Neuronal stem cell (in vitro differentiated cells): ENCODE data around the gene SFXN2.

Experiments
- DNase-seq: peaks from one replicate; pipeline ENCODE4 v3.0.0-alpha.2; 2013; ENCODE audit warnings: low spot score
- H2AFZ ChIP-seq: one replicate; pipeline ENCODE4 v1.6.1; 2013; ENCODE audit warnings: mild to moderate bottlenecking, low read length, inconsistent platforms
- H2AK5ac ChIP-seq: 2 replicates; pipeline ENCODE4 v1.6.1; 2013; ENCODE audit warnings: low read depth, mild to moderate bottlenecking, inconsistent platforms, low read length, moderate library complexity, mixed read lengths
- H2BK120ac ChIP-seq: 2 replicates; pipeline ENCODE4 v1.6.1; 2013; ENCODE audit warnings: low read depth, mild to moderate bottlenecking, inconsistent platforms, low read length, moderate library complexity, mixed read lengths
- H2BK12ac ChIP-seq: one replicate; pipeline ENCODE4 v1.6.1; 2013; ENCODE audit warnings: low read length, inconsistent platforms
- H2BK15ac ChIP-seq: 2 replicates; pipeline ENCODE4 v1.6.1; 2013; ENCODE audit warnings: mild to moderate bottlenecking, low read length, inconsistent platforms, mixed read lengths
- H2BK5ac ChIP-seq: one replicate; pipeline ENCODE4 v1.6.1; 2013; ENCODE audit warnings: inconsistent platforms, mild to moderate bottlenecking, low read length, moderate library complexity
- H3K14ac ChIP-seq: one replicate; pipeline ENCODE4 v1.6.1; 2013; ENCODE audit warnings: low read length, inconsistent platforms
- H3K18ac ChIP-seq: 2 replicates; pipeline ENCODE4 v1.6.1; 2013; ENCODE audit warnings: low read length, inconsistent platforms
- H3K23ac ChIP-seq: 2 replicates; pipeline ENCODE4 v1.6.1; 2013; ENCODE audit warnings: low read depth, mild to moderate bottlenecking, mixed read lengths, low read length, inconsistent platforms; ENCODE audit not compliant: poor library complexity
- H3K27ac ChIP-seq: replicated peaks from 3 replicates; pipeline ENCODE4 v1.5.1; 2013; ENCODE audit warnings: low read length, inconsistent platforms
- H3K27me3 ChIP-seq, 3 experiments: 2 replicates each; pipeline ENCODE4 v1.6.1; 2013; ENCODE audit warnings: low read length in 3 of 3, mild to moderate bottlenecking in 2 of 3, inconsistent platforms in 1 of 3, low read depth in 1 of 3, mixed read lengths in 1 of 3, moderate library complexity in 1 of 3; ENCODE audit not compliant: control insufficient read depth in 3 of 3, insufficient read depth in 3 of 3
- H3K36me3 ChIP-seq, 2 donors: replicated peaks in 1 of 2; 2 replicates each; pipeline ENCODE4 v1.6.1; 2013; ENCODE audit warnings: low read length in 2 of 2; ENCODE audit not compliant: control insufficient read depth in 2 of 2, insufficient read depth in 2 of 2
- H3K4ac ChIP-seq: 2 replicates; pipeline ENCODE4 v1.6.1; 2013; ENCODE audit warnings: inconsistent platforms, mild to moderate bottlenecking, low read length, moderate library complexity
- H3K4me1 ChIP-seq, 2 donors: 1 replicate in 1 of 2; 2 replicates in 1 of 2; pipeline ENCODE4 v1.6.1; 2013; ENCODE audit warnings: low read length in 2 of 2, low read depth in 1 of 2; ENCODE audit not compliant: control insufficient read depth in 2 of 2, insufficient read depth in 1 of 2
- H3K4me2 ChIP-seq: one replicate; pipeline ENCODE4 v1.6.1; 2013; ENCODE audit warnings: mild to moderate bottlenecking, low read length, inconsistent platforms; ENCODE audit not compliant: insufficient read depth, poor library complexity, severe bottlenecking
- H3K4me3 ChIP-seq, 2 donors: 2 replicates each; pipeline ENCODE4 v1.5.1; 2013; ENCODE audit warnings: low read length in 2 of 2, mild to moderate bottlenecking in 2 of 2, inconsistent platforms in 1 of 2, moderate library complexity in 1 of 2
- H3K79me1 ChIP-seq: one replicate; pipeline ENCODE4 v1.6.1; 2013; ENCODE audit warnings: low read depth, mild to moderate bottlenecking, inconsistent platforms, low read length, moderate library complexity
- H3K9ac ChIP-seq: one replicate; pipeline ENCODE4 v1.6.1; 2013; ENCODE audit warnings: mild to moderate bottlenecking, low read depth, low read length, inconsistent platforms; ENCODE audit not compliant: poor library complexity
- H3K9me3 ChIP-seq, 2 donors: replicated peaks in 1 of 2; 2 replicates each; pipeline versions ENCODE3 to v1.6.1; 2013; ENCODE audit warnings: low read length in 2 of 2, mild to moderate bottlenecking in 2 of 2, inconsistent platforms in 1 of 2, low read depth in 1 of 2, mixed read lengths in 1 of 2, moderate library complexity in 1 of 2; ENCODE audit not compliant: control insufficient read depth in 2 of 2, insufficient read depth in 1 of 2
- H4K8ac ChIP-seq: one replicate; pipeline ENCODE4 v1.6.1; 2013; ENCODE audit warnings: low read depth, mild to moderate bottlenecking, inconsistent platforms, low read length, moderate library complexity
- H4K91ac ChIP-seq: one replicate; pipeline ENCODE4 v1.6.1; 2013; ENCODE audit warnings: low read length, low read depth, mild to moderate bottlenecking, inconsistent platforms; ENCODE audit not compliant: poor library complexity
- WGBS, 2 donors: extraction: QIAGEN DNeasy Blood & Tissue Kit; methylation state at CpG; one replicate each; pipeline ENCODE4 v1.1.7; 2013; ENCODE audit warnings: missing lambda C conversion rate in 2 of 2, mixed read lengths in 1 of 2; ENCODE audit not compliant: insufficient read length in 2 of 2, insufficient replicate concordance in 1 of 2; ENCODE audit errors: extremely low coverage in 2 of 2; 5-methylcytosine and 5-hydroxymethylcytosine counted together

The SFXN2 gene

DNA sequence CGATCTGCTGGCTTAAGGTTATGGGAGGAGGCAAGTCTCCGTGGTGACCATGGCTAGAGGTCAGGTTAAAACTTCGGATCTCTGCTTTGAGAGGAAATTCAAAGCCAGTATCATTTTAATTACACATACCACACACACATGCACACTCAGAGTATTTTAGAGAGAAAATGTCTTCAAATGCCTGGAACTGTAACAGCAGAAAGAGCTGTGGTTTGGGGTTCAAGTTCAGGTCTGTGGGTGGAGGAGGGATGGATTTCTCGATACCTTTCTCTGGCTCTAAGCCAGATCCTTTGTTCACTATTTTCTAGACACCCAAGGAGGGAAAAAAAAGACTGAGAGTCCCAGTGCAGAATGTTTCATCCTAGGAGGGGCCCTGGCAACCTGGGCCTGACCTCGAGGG, 32.7 kb upstream of the SFXN2 start:
- H3K4me2 ChIP-seq = no peak overlapping the region
- H3K23ac ChIP-seq = no peak overlapping the region
- no peak overlapping the region for H3K9ac ChIP-seq
- H3K14ac ChIP-seq = no peak overlapping the region
- no peak overlapping the region for H4K8ac ChIP-seq
- peaks cover 22 to 45% of the 10 kb centered on the region in 2 donors for H3K36me3 ChIP-seq
- H2BK12ac ChIP-seq = no peak overlapping the region
- no CpG with 5 or more reads among the region's 5 CpGs for WGBS, 2 donors
- no peaks in the 10 kb centered on the region for H3K27me3 ChIP-seq
- no peak for DNase-seq
- H2AFZ ChIP-seq = no peak overlapping the region
- no peak overlapping the region for H2AK5ac ChIP-seq
- no peak overlapping the region for H2BK15ac ChIP-seq
- no peak overlapping the region for H3K4ac ChIP-seq
- no peak overlapping the region for H2BK5ac ChIP-seq
- no peak overlapping the region for H2BK120ac ChIP-seq
- H4K91ac ChIP-seq = no peak overlapping the region
- H3K9me3 ChIP-seq = peaks cover 3 to 4% of the 10 kb centered on the region in 2 donors
- peak overlapping the region in 1 of 2 donors; percentile 54 for H3K4me3 ChIP-seq
- H3K18ac ChIP-seq = no peak overlapping the region
- H3K27ac ChIP-seq = no peak overlapping the region
- peaks cover 17 to 28% of the 10 kb centered on the region in 2 donors for H3K4me1 ChIP-seq
- H3K79me1 ChIP-seq = no peaks in the 10 kb centered on the region

DNA sequence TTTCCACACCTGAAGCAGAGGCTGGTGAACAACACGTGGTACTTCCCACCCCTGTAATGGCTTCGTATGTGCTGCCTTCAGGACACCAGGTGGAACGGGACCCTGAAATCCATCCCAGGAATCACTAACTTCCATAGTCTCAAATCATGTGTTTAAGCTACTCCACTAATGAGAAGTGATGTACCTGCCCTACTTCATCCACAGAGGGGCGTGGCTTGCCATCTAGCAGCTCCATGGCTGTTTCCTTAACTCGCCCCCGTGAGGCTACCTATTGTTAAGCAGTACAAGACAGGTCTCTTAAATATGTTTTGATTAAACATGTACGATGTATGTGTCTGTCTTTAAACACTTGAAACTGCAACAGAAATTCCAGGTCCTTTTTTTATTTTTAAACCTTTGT, 32.0 kb upstream of the SFXN2 start:
- no peak overlapping the region for H3K23ac ChIP-seq
- H3K79me1 ChIP-seq = no peaks in the 10 kb centered on the region
- peaks cover 3 to 4% of the 10 kb centered on the region in 2 donors for H3K9me3 ChIP-seq
- no peak overlapping the region for H3K4me2 ChIP-seq
- H3K27ac ChIP-seq = no peak overlapping the region
- no peak overlapping the region for H2BK5ac ChIP-seq
- H2AFZ ChIP-seq = no peak overlapping the region
- H3K9ac ChIP-seq = no peak overlapping the region
- no peak overlapping the region for H3K18ac ChIP-seq
- no CpG with 5 or more reads among the region's 7 CpGs for WGBS, 2 donors
- H2BK15ac ChIP-seq = no peak overlapping the region
- no peak overlapping the region for H2AK5ac ChIP-seq
- no peak overlapping the region for H2BK12ac ChIP-seq
- H3K4me1 ChIP-seq = peaks cover 14 to 20% of the 10 kb centered on the region in 2 donors
- H3K14ac ChIP-seq = no peak overlapping the region
- no peak overlapping the region for H4K8ac ChIP-seq
- no peak overlapping the region for H3K4ac ChIP-seq
- H3K27me3 ChIP-seq = no peaks in the 10 kb centered on the region
- peaks cover 22 to 45% of the 10 kb centered on the region in 2 donors for H3K36me3 ChIP-seq
- H2BK120ac ChIP-seq = no peak overlapping the region
- no peak overlapping the region for H4K91ac ChIP-seq
- DNase-seq = no peak
- no peak overlapping the region for H3K4me3 ChIP-seq

- Histone ChIP-seq H4K8ac (no peak overlapping the region), H4K91ac (no peak overlapping the region), H3K4me2 (no peak overlapping the region), H2AFZ (no peak overlapping the region), H3K4ac (no peak overlapping the region), H3K9me3 (peaks cover 3 to 4% of the 10 kb centered on the region in 2 donors), H3K4me3 (no peak overlapping the region), H2BK15ac (no peak overlapping the region), H3K4me1 (peaks cover 14 to 15% of the 10 kb centered on the region in 2 donors), H3K23ac (no peak overlapping the region), H2BK12ac (no peak overlapping the region), H3K79me1 (no peaks in the 10 kb centered on the region), H2AK5ac (no peak overlapping the region), H3K14ac (no peak overlapping the region), H2BK120ac (no peak overlapping the region), H2BK5ac (no peak overlapping the region), H3K36me3 (peaks cover 22 to 50% of the 10 kb centered on the region in 2 donors), H3K27ac (no peak overlapping the region), H3K27me3 (no peaks in the 10 kb centered on the region), H3K9ac (no peak overlapping the region), H3K18ac (no peak overlapping the region)
- no CpG with 5 or more reads among the region's 4 CpGs for WGBS, 2 donors
- DNase-seq = no peak
These were observed 31.5 kb upstream of the SFXN2 start for GRCh38 chr10:102682981-102683380.

- no peak overlapping the region for H2BK12ac ChIP-seq
- H2BK15ac ChIP-seq = no peak overlapping the region
- H3K9me3 ChIP-seq = peaks cover 3 to 4% of the 10 kb centered on the region in 2 donors
- no peak overlapping the region for H2BK120ac ChIP-seq
- H3K4me2 ChIP-seq = no peak overlapping the region
- H2AK5ac ChIP-seq = no peak overlapping the region
- no peak overlapping the region for H3K14ac ChIP-seq
- H3K27me3 ChIP-seq = no peaks in the 10 kb centered on the region
- H3K4ac ChIP-seq = no peak overlapping the region
- peaks cover 22 to 53% of the 10 kb centered on the region in 2 donors for H3K36me3 ChIP-seq
- H3K18ac ChIP-seq = no peak overlapping the region
- no peak overlapping the region for H4K91ac ChIP-seq
- H2AFZ ChIP-seq = no peak overlapping the region
- H3K79me1 ChIP-seq = no peaks in the 10 kb centered on the region
- DNase-seq = no peak
- WGBS, 2 donors = no CpG with 5 or more reads among the region's 5 CpGs
- no peak overlapping the region for H2BK5ac ChIP-seq
- H3K4me3 ChIP-seq = no peak overlapping the region
- H3K23ac ChIP-seq = no peak overlapping the region
- peaks cover 8 to 10% of the 10 kb centered on the region in 2 donors for H3K4me1 ChIP-seq
- H3K27ac ChIP-seq = no peak overlapping the region
- no peak overlapping the region for H4K8ac ChIP-seq
- no peak overlapping the region for H3K9ac ChIP-seq
These were observed 30.7 kb upstream of the SFXN2 start for GRCh38 chr10:102683736-102684135.
